Measurements from ENCODE around the gene ATP13A4. TPM values are rescaled to one million over a fixed set of nuclear protein-coding genes. Genes with fewer than 3 reads are reported as not detected.

ATP13A4 gene
- total RNA-seq, 1 donor from 2014 or later: 6.8 TPM

DNA sequence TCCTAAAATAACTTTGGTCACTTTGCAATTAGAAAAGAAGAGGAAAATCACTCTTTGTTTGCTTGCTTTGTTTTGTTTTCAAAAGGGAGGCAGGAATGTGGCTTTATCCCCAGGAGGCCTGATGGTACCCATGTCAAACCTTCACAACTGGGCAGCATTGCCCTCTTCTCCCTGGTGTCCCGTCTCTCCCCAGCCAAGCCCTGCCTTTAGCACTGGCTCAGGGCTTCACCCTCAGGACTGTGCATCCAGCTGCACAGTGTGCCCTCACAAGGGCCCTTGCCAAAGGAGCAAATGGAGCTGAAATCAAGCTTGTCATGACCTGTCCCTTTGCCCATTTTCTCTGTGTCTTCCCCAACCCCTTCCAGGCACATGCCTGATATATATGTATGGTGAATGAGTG lies 147.0 kb downstream of the ATP13A4 start:
- no peaks in the 10 kb centered on the region for H3K9me3 Mint-ChIP-seq (ENCODE audit: low read depth)
- DNase-seq (ENCODE audit: low spot score, unreplicated experiment): no peak
- H3K27ac Mint-ChIP-seq: peak overlapping the region; percentile 39
- H3K4me3 Mint-ChIP-seq (ENCODE audit: low read depth): no peak overlapping the region
- TF ChIP-seq, protein P1, sequence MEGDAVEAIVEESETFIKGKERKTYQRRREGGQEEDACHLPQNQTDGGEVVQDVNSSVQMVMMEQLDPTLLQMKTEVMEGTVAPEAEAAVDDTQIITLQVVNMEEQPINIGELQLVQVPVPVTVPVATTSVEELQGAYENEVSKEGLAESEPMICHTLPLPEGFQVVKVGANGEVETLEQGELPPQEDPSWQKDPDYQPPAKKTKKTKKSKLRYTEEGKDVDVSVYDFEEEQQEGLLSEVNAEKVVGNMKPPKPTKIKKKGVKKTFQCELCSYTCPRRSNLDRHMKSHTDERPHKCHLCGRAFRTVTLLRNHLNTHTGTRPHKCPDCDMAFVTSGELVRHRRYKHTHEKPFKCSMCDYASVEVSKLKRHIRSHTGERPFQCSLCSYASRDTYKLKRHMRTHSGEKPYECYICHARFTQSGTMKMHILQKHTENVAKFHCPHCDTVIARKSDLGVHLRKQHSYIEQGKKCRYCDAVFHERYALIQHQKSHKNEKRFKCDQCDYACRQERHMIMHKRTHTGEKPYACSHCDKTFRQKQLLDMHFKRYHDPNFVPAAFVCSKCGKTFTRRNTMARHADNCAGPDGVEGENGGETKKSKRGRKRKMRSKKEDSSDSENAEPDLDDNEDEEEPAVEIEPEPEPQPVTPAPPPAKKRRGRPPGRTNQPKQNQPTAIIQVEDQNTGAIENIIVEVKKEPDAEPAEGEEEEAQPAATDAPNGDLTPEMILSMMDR (IDR thresholded peaks at IDR 0.05; ENCODE audit: unreplicated experiment): no peak
- H3K4me1 Mint-ChIP-seq (ENCODE audit: low read depth): no peaks in the 10 kb centered on the region
- no peaks in the 10 kb centered on the region for H3K27me3 Mint-ChIP-seq
- no peaks in the 10 kb centered on the region for H3K36me3 Mint-ChIP-seq (ENCODE audit: insufficient read depth)

DNA sequence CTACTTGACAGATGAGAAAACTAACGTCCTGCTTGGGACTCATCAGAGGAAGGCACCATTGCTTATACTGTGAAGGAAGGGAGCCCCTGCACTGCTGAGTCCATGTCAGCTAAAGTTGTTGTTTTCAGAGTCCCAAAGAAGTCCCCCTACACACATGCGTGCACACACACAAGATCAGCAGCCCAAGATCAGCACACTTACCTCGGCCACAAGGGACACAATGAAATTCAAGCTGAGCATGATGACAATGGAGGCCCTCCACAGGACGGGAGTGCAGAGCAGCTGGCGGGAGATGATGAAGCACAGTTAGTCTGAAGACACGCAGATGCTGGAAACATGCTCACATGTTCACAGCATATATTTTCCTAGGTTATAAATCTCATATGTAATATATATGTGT lies 147.6 kb downstream of the ATP13A4 start:
- Mint-ChIP-seq H3K36me3 (ENCODE audit: insufficient read depth) (no peaks in the 10 kb centered on the region), H3K4me1 (ENCODE audit: low read depth) (no peaks in the 10 kb centered on the region), H3K27me3 (no peaks in the 10 kb centered on the region), H3K27ac (no peak overlapping the region), H3K9me3 (ENCODE audit: low read depth) (no peaks in the 10 kb centered on the region), H3K4me3 (ENCODE audit: low read depth) (no peak overlapping the region)
- no peak for DNase-seq (ENCODE audit: low spot score, unreplicated experiment)
- TF ChIP-seq, protein P1 (IDR thresholded peaks at IDR 0.05; ENCODE audit: unreplicated experiment): no peak

DNA sequence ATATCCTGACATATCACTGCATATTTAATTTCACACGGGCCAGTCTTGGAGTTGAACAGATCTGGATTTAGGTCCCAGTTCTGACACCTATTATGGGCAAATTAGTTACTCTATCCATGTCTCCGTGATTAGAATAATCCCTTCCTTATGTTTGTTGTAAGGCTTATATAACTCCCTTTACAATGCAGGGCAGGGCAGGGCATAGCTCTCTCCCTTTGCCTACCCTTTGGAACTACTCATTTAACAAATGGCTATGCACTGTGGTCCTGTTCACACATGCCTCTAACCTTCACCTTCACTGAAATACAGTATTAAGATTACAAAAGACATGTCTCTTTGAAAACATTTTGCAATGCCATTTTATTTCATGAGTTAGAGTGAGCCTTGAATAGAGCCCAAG lies 151.4 kb downstream of the ATP13A4 start:
- H3K4me3 Mint-ChIP-seq (ENCODE audit: low read depth): no peak overlapping the region
- TF ChIP-seq, protein P1 (IDR thresholded peaks at IDR 0.05; ENCODE audit: unreplicated experiment): no peak
- no peak for DNase-seq (ENCODE audit: low spot score, unreplicated experiment)
- H3K9me3 Mint-ChIP-seq (ENCODE audit: low read depth): no peaks in the 10 kb centered on the region
- H3K36me3 Mint-ChIP-seq (ENCODE audit: insufficient read depth): no peaks in the 10 kb centered on the region
- H3K27ac Mint-ChIP-seq: no peak overlapping the region
- H3K27me3 Mint-ChIP-seq: no peaks in the 10 kb centered on the region
- H3K4me1 Mint-ChIP-seq (ENCODE audit: low read depth): no peaks in the 10 kb centered on the region

DNA sequence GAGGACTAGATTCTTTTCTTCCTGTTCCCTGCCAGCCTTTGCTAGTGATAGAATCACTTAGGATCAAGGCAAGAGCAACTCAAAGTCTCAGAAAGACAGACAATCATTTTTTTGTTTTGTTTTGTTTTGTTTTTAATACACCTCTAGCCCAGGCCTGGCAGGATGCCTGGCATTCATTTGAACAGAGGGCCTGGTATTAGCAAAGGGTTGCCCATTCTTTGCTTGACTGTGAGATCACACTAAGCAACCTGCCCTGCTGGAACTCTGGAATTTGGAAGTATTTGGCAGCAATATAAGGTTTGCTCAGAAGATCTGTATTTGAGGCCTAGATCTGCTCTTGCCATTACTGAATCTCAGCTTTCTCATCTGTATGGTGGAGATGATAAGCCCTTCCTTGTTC lies 154.4 kb downstream of the ATP13A4 start:
- no peaks in the 10 kb centered on the region for H3K4me1 Mint-ChIP-seq (ENCODE audit: low read depth)
- no peaks in the 10 kb centered on the region for H3K36me3 Mint-ChIP-seq (ENCODE audit: insufficient read depth)
- no peak overlapping the region for H3K4me3 Mint-ChIP-seq (ENCODE audit: low read depth)
- no peak overlapping the region for H3K27ac Mint-ChIP-seq
- no peak for DNase-seq (ENCODE audit: low spot score, unreplicated experiment)
- TF ChIP-seq, protein P1 (IDR thresholded peaks at IDR 0.05; ENCODE audit: unreplicated experiment): no peak
- no peaks in the 10 kb centered on the region for H3K27me3 Mint-ChIP-seq
- H3K9me3 Mint-ChIP-seq (ENCODE audit: low read depth): no peaks in the 10 kb centered on the region

DNA sequence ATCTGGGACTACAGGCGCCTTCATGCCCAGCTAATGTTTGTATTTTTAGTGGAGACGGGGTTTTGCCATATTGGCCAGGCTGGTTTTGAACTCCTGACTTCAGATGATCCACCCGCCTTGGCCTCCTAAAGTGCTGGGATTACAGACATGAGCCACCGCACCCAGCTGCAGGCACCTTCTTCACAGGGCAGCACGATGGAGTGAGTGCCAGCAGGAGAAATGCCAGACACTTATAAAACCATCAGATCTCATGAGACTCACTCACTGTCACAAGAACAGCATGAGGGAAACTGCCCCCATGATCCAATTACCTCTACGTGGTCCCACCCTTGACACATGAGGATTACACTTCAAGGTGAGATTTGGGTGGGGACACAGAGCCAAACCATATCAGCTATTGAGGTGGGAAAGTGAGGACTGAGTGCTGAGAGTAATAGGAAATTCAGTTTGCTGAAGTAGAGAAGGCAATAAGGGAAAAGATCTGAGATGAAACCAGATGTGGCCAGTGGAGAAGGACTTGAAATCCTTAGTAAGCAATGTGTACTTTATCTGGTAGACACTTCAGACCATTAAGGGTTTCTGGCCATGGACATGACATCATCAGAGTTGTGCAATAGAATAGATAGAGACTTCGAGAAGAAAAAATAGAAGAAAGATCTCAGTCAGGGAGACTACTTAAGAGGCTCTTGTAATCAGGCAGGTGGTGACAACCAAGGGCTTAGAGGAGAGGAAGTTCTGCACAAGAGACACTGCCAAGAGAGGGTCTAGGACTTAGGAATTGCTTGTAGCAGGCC lies 158.0 kb downstream of the ATP13A4 start:
- Mint-ChIP-seq H3K4me1 (ENCODE audit: low read depth) (no peaks in the 10 kb centered on the region), H3K27ac (no peak overlapping the region), H3K36me3 (ENCODE audit: insufficient read depth) (no peaks in the 10 kb centered on the region), H3K9me3 (ENCODE audit: low read depth) (no peaks in the 10 kb centered on the region), H3K4me3 (ENCODE audit: low read depth) (no peak overlapping the region), H3K27me3 (no peaks in the 10 kb centered on the region)
- TF ChIP-seq, protein P1 (IDR thresholded peaks at IDR 0.05; ENCODE audit: unreplicated experiment): no peak
- no peak for DNase-seq (ENCODE audit: low spot score, unreplicated experiment)

Measured in progenitor cell of endocrine pancreas (in vitro differentiated cells).